CD4-positive, alpha-beta T cell treated with Interleukin-17A for 1 hour (primary cell): Measurements from ENCODE around the gene GTF2I.
"Not testable (repeated sequence)": the region's sequence is repeated elsewhere in the genome, so short reads cannot be mapped to it uniquely, and the experiment has no call there.

ENCODE experiments used
- DNase-seq: peaks from one replicate; pipeline ENCODE4 v3.0.0-alpha.2; 2020

Gene GTF2I

DNA sequence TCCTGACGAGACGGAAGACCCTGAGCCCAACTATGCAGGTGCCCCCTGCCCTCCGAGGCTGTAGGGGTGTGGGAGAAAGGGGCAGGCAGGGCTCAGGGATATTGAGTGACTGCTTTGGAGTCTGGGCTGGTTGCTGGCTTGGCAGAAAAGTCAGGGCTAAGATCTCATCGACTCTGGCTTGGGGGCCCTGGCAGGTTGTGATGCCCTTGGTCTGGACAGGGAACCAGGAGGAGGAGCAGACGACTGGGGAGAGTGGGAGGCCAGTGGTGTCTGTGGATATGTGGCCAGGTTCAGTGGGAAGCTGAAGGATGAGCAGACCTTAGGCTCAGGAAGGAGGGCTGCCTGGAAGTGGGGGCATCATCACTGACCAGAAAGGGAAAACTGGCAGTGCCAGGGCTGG is 126.1 kb downstream of the GTF2I start:
- DNase-seq: not testable (repeated sequence)

DNA sequence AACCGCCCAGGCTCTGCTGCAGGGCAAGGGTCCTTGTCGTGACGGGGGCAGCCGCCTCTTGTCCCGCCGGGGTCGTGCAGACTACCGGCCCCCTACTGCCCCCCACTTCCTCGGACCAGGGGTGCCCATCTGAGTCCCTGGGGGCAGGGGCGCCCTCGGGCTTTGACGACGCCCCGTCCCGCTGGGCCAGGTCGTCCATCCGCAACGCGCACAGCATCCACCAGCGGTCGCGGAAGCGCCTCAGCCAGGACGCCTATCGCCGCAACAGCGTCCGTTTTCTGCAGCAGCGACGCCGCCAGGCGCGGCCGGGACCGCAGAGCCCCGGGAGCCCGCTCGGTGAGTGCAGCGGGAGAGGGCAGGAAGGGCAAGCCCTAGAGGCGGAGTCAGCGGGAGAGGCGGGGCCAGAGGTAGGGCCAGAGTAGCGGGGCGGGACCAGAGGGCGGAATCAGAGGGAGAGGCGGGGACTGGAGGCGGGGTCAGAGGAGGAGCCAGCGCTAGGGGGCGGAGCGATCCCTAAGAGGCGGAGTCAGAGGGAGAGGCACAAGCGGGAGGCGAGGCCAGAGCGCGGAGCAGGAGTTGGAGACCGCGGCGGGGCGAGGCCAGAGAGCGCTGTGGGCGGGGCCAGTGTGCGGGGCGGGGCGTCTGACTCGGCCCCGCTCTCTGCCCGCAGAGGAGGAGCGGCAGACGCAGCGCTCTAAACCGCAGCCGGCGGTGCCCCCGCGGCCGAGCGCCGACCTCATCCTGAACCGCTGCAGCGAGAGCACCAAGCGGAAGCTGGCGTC is 131.0 kb downstream of the GTF2I start:
- DNase-seq: peak; percentile 98

DNA sequence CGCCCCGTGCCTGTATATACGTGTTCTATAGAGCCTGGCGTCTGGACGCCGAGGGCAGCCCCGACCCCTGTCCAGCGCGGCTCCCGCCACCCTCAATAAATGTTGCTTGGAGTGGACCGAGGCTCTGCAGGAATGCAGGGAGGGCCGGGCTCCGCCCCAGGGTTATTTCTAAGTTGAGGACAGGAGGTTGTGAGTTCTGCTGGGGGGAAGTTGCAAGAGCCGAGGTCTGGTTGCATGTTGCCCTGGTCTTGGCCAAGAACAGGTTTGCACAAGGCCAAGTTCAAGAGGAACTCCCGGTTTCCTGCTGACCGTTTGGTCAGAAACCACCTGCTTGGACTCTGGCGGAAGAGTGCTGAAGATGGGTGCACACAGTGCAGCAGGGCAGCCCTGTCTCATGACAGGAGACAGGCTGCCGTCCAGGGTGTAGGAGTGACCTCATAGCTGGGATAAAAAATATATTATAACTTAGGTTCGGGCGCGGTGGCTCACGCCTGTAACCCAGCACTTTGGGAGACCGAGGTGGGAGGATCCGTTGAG is 131.8 kb downstream of the GTF2I start:
- not testable (repeated sequence) for DNase-seq

GRCh38 chr7:74797848-74798622 is 140.5 kb downstream of the GTF2I start:
- DNase-seq: not testable (repeated sequence)

GRCh38 chr7:74798644-74799043 is 141.1 kb downstream of the GTF2I start:
- DNase-seq: not testable (repeated sequence)
